GM12875 (cell line): ENCODE results near the gene ATP7B.

Experiments
- H3K4me3 ChIP-seq: one replicate; pipeline ENCODE4 v1.5.1; 2011; ENCODE audit warnings: low read depth, low read length, control low read depth
- CTCF ChIP-seq: IDR thresholded peaks from 2 replicates; pipeline ENCODE4 v1.5.1; 2011; ENCODE audit warnings: low read depth, mild to moderate bottlenecking, control low read depth, inconsistent platforms, low read length, moderate library complexity, borderline replicate concordance; ENCODE audit not compliant: insufficient read depth

ATP7B gene

GRCh38 chr13:51937320-51938290 lies 73.6 kb downstream of the ATP7B start:
- no peak for TF ChIP-seq CTCF
- no peak overlapping the region for H3K4me3 ChIP-seq

DNA sequence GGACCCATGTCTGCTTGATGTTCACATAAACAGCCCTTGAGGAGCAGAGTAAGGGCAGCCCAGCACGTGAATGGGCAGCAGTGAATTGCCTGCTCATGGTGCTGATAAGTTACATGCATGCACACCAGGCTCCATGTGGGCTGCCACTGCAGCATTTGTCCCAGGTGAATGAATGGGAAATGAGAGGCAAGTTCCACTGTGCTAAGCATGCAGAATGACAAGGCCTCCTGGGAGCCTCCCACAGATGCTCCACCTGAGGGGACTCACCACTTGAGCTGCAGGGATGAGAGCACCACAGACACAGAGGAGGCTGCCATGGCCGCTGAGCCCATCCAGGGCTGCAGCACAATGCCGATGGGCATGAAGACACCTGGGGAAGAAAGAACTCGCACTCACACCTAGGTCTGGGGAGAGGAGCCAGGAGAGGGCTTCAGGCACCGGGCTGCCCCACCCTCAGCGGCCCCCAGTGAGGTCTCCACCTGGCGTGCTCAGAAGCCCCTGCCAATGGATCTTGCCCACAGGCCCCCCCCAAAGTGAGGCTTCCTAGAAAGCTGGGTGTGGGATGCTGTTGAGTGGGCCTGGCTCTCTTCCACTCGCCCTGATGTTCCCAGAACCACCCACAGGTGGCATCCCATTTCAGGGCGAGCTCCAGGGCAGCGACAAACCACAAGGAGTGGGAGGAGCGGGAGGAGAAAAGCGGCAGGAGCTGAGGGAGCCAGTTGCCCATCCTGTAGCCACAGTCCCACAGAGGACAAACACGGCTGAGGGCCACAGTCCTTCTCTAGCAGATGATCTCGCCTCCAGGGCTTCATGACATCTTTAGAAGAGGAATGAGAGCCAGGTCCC lies 75.7 kb downstream of the ATP7B start:
- TF ChIP-seq CTCF = peak; percentile 23; the same call in 1 of the 2 replicates
- H3K4me3 ChIP-seq = no peak overlapping the region

- TF ChIP-seq CTCF = no peak
- no peak overlapping the region for H3K4me3 ChIP-seq
Observed at GRCh38 chr13:51934461-51935087, 76.7 kb downstream of the ATP7B start.

- no peak for TF ChIP-seq CTCF
- H3K4me3 ChIP-seq = no peak overlapping the region
Observed at GRCh38 chr13:51933466-51934058, 77.7 kb downstream of the ATP7B start.

GRCh38 chr13:51932231-51932630 lies 79.0 kb downstream of the ATP7B start:
- H3K4me3 ChIP-seq = no peak overlapping the region
- TF ChIP-seq CTCF = no peak

DNA sequence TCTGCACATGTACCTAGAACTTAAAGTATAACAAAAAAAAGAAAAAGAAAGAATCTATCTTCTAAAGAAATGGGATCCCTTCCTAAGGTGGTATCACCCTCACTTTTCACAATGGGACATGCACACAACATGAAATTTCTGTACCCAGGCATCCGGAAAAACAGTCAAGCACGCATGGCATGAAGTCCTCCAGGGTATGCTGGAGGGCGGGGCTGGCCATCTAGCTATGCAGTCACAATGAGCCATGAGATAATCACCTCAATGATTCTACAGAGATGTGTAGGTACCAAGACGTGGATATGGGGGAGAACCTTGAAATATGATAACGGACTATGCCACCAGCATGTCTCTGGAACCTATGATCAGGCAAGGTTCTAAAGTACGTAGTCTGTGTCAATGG lies 79.6 kb downstream of the ATP7B start:
- TF ChIP-seq CTCF = no peak
- H3K4me3 ChIP-seq = no peak overlapping the region
